GM12878 (cell line): ENCODE data around the gene SEMA3D. TPM values are rescaled to one million over a fixed set of nuclear protein-coding genes. Genes with fewer than 3 reads are reported as not detected.

Source experiments
- ATAC-seq: fragments of 200-7000 bp; cut with Tn5 transposase; 3 replicates; pipeline ENCODE4 v1.9.1; 2020; ENCODE audit warnings: mild to moderate bottlenecking, moderate library complexity
- BruUV-seq: library from RNA; stranded (reverse); fragments of 400-500 nt; replicated peaks from 2 replicates; lab custom pipeline; 2021; lab: Mats Ljungman, UMichigan
- CTCF ChIA-PET: fragments of 300-600 bp; sonication (Branson Sonifier 250); formaldehyde crosslinking; extraction: SDS; loops from one replicate; lab custom pipeline; 2021; ENCODE audit warnings: inconsistent platforms; lab: Yijun Ruan, JAX
- POLR2A ChIA-PET: fragments of 350-600 bp; formaldehyde crosslinking; extraction: SDS; loops from one replicate; lab custom pipeline; 2021; ENCODE audit warnings: inconsistent platforms; lab: Charles Lee
- RAD21 ChIA-PET: fragments of 300-600 bp; sonication (Branson Sonifier 250); formaldehyde crosslinking; loops from one replicate; lab custom pipeline; 2023; ENCODE audit warnings: antibody characterized with exemption; ENCODE audit not compliant: unreplicated experiment; lab: Charles Lee
- SMC1A ChIA-PET: fragments of 300-600 bp; sonication (Branson Sonifier 250); formaldehyde crosslinking; loops from one replicate; lab custom pipeline; 2023; ENCODE audit not compliant: unreplicated experiment, uncharacterized antibody; lab: Charles Lee
- DNase-seq: peaks from one replicate; pipeline ENCODE4 v3.0.0-alpha.2; 2011; ENCODE audit warnings: low read depth, low spot score
- FAIRE-seq: peaks from 3 replicates; lab custom pipeline; 2011; peaks lifted over from hg19 to GRCh38; lab: Jason Lieb, UNC
- H2AFZ ChIP-seq: 2 replicates; pipeline ENCODE4 v1.6.0; 2011; ENCODE audit warnings: low read depth, low read length, control low read depth; ENCODE audit not compliant: control insufficient read depth
- H3K27ac ChIP-seq: 2 replicates; pipeline ENCODE4 v1.5.1; 2011; ENCODE audit warnings: control low read depth; ENCODE audit not compliant: control insufficient read depth, insufficient read depth
- H3K27me3 ChIP-seq, 2 experiments: replicated peaks in 1 of 2; 2 replicates each; pipeline versions ENCODE4 v1.6.0 to v1.6.1; 2011; ENCODE audit warnings: low read length in 1 of 2; ENCODE audit not compliant: control insufficient read depth in 2 of 2, insufficient read depth in 2 of 2
- H3K36me3 ChIP-seq, 2 experiments: 2 replicates each; pipeline ENCODE4 v1.5.1; 2011; ENCODE audit warnings: low read length in 1 of 2; ENCODE audit not compliant: control insufficient read depth in 2 of 2, insufficient read depth in 2 of 2
- H3K4me1 ChIP-seq: 2 replicates; pipeline ENCODE4 v1.6.1; 2011; ENCODE audit warnings: mild to moderate bottlenecking, low read length, moderate library complexity, mixed read lengths; ENCODE audit not compliant: control insufficient read depth, insufficient read depth
- H3K4me2 ChIP-seq: 2 replicates; pipeline ENCODE4 v1.6.0; 2011; ENCODE audit warnings: control low read depth; ENCODE audit not compliant: control insufficient read depth, insufficient read depth
- H3K4me3 ChIP-seq: fragments of 200-600 bp; sonication (generic); 2 replicates; pipeline ENCODE4 v1.5.1; 2016
- H3K79me2 ChIP-seq: 2 replicates; pipeline ENCODE4 v1.6.0; 2011; ENCODE audit warnings: low read length; ENCODE audit not compliant: control insufficient read depth, insufficient read depth
- H3K9ac ChIP-seq: 2 replicates; pipeline ENCODE4 v1.8.0; 2011; ENCODE audit warnings: low read length, control low read depth, mixed read lengths; ENCODE audit not compliant: control insufficient read depth, insufficient read depth
- H3K9me3 ChIP-seq: replicated peaks from 3 replicates; pipeline ENCODE4 v1.5.1; 2011; ENCODE audit warnings: mild to moderate bottlenecking, low read length; ENCODE audit not compliant: control insufficient read depth, insufficient read depth
- H4K20me1 ChIP-seq: 2 replicates; pipeline ENCODE4 v1.6.0; 2011; ENCODE audit not compliant: control insufficient read depth, insufficient read depth
- CHD1 ChIP-seq: IDR thresholded peaks from 2 replicates; pipeline ENCODE4 v1.6.1; 2012; ENCODE audit warnings: low read depth, low read length, improper control_type of control experiment
- POLR2AphosphoS5 ChIP-seq: IDR thresholded peaks from 2 replicates; pipeline ENCODE4 v1.6.1; 2011; ENCODE audit warnings: mild to moderate bottlenecking, low read length, inconsistent platforms
- SIN3A ChIP-seq: IDR thresholded peaks from 2 replicates; pipeline ENCODE4 v1.6.1; 2012; ENCODE audit warnings: low read depth, low read length, improper control_type of control experiment
- SMC3 ChIP-seq: IDR thresholded peaks from 2 replicates; pipeline ENCODE4 v1.6.1; 2011; ENCODE audit warnings: low read length, improper control_type of control experiment, borderline replicate concordance
- SRF ChIP-seq, 2 experiments: IDR thresholded peaks; 2 replicates each; pipeline ENCODE4 v1.6.1; 2011; ENCODE audit warnings: low read depth in 2 of 2, low read length in 2 of 2, mild to moderate bottlenecking in 1 of 2, moderate library complexity in 1 of 2
- TCF7 ChIP-seq: IDR thresholded peaks from 2 replicates; pipeline ENCODE4 v1.6.1; 2014; ENCODE audit warnings: antibody characterized with exemption, borderline replicate concordance
- ZNF384 ChIP-seq: IDR thresholded peaks from 2 replicates; pipeline ENCODE4 v1.6.1; 2012; ENCODE audit warnings: low read depth, mild to moderate bottlenecking, low read length, improper control_type of control experiment, borderline replicate concordance
- WGBS: methylation state at CpG from one replicate; pipeline ENCODE4 v1.1.6; 2016; ENCODE audit warnings: low lambda C conversion rate; ENCODE audit not compliant: insufficient replicate concordance, insufficient coverage; ENCODE audit errors: missing lambda C conversion rate; 5-methylcytosine and 5-hydroxymethylcytosine counted together
- in situ Hi-C: fragments of 300-500 bp; cut with MboI; formaldehyde crosslinking; loops from 9 replicates; pipeline ENCODE4 v1.14.3; 2018; ENCODE audit warnings: mixed read lengths
- intact Hi-C: fragments of 100-400 bp; cut with micrococcal nuclease; formaldehyde crosslinking; loops from one replicate; pipeline ENCODE4 v1.14.2; 2022; ENCODE audit not compliant: unreplicated experiment
- polyA plus RNA-seq, 11 experiments: library from polyadenylated mRNA; depleted of rRNA in 4 of 11; unstranded in 6 of 11; stranded (reverse) in 5 of 11; fragments of >200 nt; fragmentation: Nextera tagmentation in 4 of 11; fragmentation: Illumina TruSeq in 1 of 11; extraction: Ambion mirVana in 4 of 11; extraction: Trizol in 1 of 11; gene quantifications; 1 replicate in 1 of 11; 2 replicates in 10 of 11; pipeline versions ENCODE4 v1.2.1 to v1.2.3, GENCODE V29; 2011 to 2016; ENCODE audit warnings: inconsistent platforms in 2 of 11, missing spikeins in 2 of 11, low read depth in 1 of 11
- total RNA-seq, 4 experiments: library from RNA; depleted of rRNA in 3 of 4; stranded (reverse); fragments of >200 nt in 3 of 4; fragmentation: Illumina TruSeq in 1 of 4; extraction: Trizol in 1 of 4; gene quantifications; 2 replicates each; pipeline versions ENCODE4 v1.2.1 to v1.2.3, GENCODE V29; 2013 to 2021
- TF ChIP-seq, protein P1 (sequence below): fragments of 450-650 bp; IDR thresholded peaks from 2 replicates; pipeline ENCODE4 v1.6.1; 2017; ENCODE audit warnings: mild to moderate bottlenecking
- TF ChIP-seq, protein P2 (sequence below): fragments of 150-350 bp; IDR thresholded peaks from 2 replicates; pipeline ENCODE4 v1.6.1; 2014; ENCODE audit warnings: mild to moderate bottlenecking, low read depth, low read length

The SEMA3D gene
- total and polyA plus RNA-seq, 10 of the 15 experiments (the other 5 are each of a cell fraction or from before 2014, with no cell fraction given), result 0.04 TPM; not detected in 9

- no peaks in the 10 kb centered on the region for H3K36me3 ChIP-seq
- no peak overlapping the region for H3K9ac ChIP-seq
- H4K20me1 ChIP-seq, result no peaks in the 10 kb centered on the region
- H3K4me2 ChIP-seq, result no peak overlapping the region
- H3K4me3 ChIP-seq, result no peak overlapping the region
- BruUV-seq, result no TSS peak
- no peaks in the 10 kb centered on the region for H3K27me3 ChIP-seq
- H3K79me2 ChIP-seq, result no peaks in the 10 kb centered on the region
- no peak for DNase-seq
- ATAC-seq, result no peak
- no peak for FAIRE-seq
- no peaks in the 10 kb centered on the region for H3K4me1 ChIP-seq
- in situ Hi-C loops (no loop called here), intact Hi-C loops (no loop called here)
- ChIA-PET RAD21 (no interaction called here), SMC1A (no interaction called here), CTCF (no interaction called here), POLR2A (no interaction called here)
- H3K27ac ChIP-seq, result no peak overlapping the region
- no peaks in the 10 kb centered on the region; the same call in 2 of the 3 replicates for H3K9me3 ChIP-seq
- H2AFZ ChIP-seq, result no peak overlapping the region
- TF ChIP-seq, protein P1, sequence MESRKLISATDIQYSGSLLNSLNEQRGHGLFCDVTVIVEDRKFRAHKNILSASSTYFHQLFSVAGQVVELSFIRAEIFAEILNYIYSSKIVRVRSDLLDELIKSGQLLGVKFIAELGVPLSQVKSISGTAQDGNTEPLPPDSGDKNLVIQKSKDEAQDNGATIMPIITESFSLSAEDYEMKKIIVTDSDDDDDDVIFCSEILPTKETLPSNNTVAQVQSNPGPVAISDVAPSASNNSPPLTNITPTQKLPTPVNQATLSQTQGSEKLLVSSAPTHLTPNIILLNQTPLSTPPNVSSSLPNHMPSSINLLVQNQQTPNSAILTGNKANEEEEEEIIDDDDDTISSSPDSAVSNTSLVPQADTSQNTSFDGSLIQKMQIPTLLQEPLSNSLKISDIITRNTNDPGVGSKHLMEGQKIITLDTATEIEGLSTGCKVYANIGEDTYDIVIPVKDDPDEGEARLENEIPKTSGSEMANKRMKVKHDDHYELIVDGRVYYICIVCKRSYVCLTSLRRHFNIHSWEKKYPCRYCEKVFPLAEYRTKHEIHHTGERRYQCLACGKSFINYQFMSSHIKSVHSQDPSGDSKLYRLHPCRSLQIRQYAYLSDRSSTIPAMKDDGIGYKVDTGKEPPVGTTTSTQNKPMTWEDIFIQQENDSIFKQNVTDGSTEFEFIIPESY, result no peak
- TF ChIP-seq CHD1 (no peak), SIN3A (no peak), POLR2AphosphoS5 (no peak)
- WGBS, result 23% methylated on average over 1 of the region's 1 CpG
Observed at GRCh38 chr7:85153715-85154114, 33.1 kb downstream of the SEMA3D start.

DNA sequence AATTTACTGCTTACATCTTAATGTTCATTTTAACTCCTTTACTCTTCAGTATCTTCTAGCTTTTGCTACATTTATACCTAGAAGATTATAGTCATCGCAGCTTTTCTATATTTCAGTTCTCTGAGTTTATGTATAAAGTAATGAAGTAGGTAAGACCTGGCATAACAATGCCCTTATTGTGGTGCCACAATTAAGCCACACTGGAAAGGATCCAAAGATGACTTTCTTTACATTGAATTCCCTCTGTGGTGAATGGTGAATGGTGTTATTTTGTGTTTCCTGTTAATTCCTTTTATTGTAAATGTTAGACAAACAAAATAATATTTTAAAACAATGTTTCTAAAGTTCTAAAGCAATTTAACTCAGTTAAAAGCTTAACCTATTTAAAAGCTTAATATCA lies 36.2 kb downstream of the SEMA3D start:
- RAD21 ChIA-PET, result no interaction called here
- H3K4me3 ChIP-seq, result no peak overlapping the region

More for the DNA sequence above, 36.2 kb downstream of the SEMA3D start:
- Histone ChIP-seq H3K4me1 (no peaks in the 10 kb centered on the region), H3K27me3 (no peaks in the 10 kb centered on the region), H2AFZ (no peak overlapping the region), H3K36me3 (no peaks in the 10 kb centered on the region), H4K20me1 (no peaks in the 10 kb centered on the region), H3K79me2 (no peaks in the 10 kb centered on the region), H3K4me2 (no peak overlapping the region), H3K9me3 (no peaks in the 10 kb centered on the region)
- ChIA-PET SMC1A (no interaction called here), POLR2A (no interaction called here), CTCF (no interaction called here)
- FAIRE-seq, result no peak
- intact Hi-C loops (no loop called here), in situ Hi-C loops (no loop called here)
- WGBS, result 26% methylated on average over 1 of the region's 1 CpG
- ATAC-seq, result no peak
- no TSS peak for BruUV-seq
- no peak for DNase-seq
- no peak for TF ChIP-seq SMC3
- TF ChIP-seq, protein P2, sequence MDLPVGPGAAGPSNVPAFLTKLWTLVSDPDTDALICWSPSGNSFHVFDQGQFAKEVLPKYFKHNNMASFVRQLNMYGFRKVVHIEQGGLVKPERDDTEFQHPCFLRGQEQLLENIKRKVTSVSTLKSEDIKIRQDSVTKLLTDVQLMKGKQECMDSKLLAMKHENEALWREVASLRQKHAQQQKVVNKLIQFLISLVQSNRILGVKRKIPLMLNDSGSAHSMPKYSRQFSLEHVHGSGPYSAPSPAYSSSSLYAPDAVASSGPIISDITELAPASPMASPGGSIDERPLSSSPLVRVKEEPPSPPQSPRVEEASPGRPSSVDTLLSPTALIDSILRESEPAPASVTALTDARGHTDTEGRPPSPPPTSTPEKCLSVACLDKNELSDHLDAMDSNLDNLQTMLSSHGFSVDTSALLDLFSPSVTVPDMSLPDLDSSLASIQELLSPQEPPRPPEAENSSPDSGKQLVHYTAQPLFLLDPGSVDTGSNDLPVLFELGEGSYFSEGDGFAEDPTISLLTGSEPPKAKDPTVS, result no peak
- TF ChIP-seq SRF (IDR thresholded peaks at IDR 0.05; ENCODE audit: low read depth in 2 of 2, low read length in 2 of 2), result no peak
- TF ChIP-seq ZNF384, result no peak
- TF ChIP-seq TCF7, result no peak
- TF ChIP-seq, all 136 proteins: peak for 0
- no peak overlapping the region for H3K27ac ChIP-seq
- no peak overlapping the region for H3K9ac ChIP-seq
